Keratinocyte (primary cell): Measurements from ENCODE around the gene AGTRAP. TPM values are rescaled to one million over a fixed set of nuclear protein-coding genes. Genes with fewer than 3 reads are reported as not detected.

Experiments
- DNase-seq: peaks from one replicate; pipeline ENCODE4 v3.0.0-alpha.2; 2011; ENCODE audit warnings: low read depth, missing footprints, low spot score
- FAIRE-seq: peaks from 2 replicates; lab custom pipeline; 2011; peaks lifted over from hg19 to GRCh38; lab: Jason Lieb, UNC
- H2AFZ ChIP-seq: 2 replicates; pipeline ENCODE4 v1.6.0; 2012; ENCODE audit warnings: low read length, control low read depth, inconsistent platforms; ENCODE audit not compliant: control insufficient read depth
- H3K27ac ChIP-seq: 2 replicates; pipeline ENCODE4 v1.5.1; 2011; ENCODE audit warnings: low read length; ENCODE audit not compliant: control insufficient read depth, insufficient read depth
- H3K27me3 ChIP-seq: 3 replicates; pipeline ENCODE4 v1.6.0; 2011; ENCODE audit warnings: low read length; ENCODE audit not compliant: control insufficient read depth, insufficient read depth; ENCODE audit errors: extremely low read depth
- H3K36me3 ChIP-seq, 2 experiments: 2 replicates in 1 of 2; 3 replicates in 1 of 2; pipeline ENCODE4 v1.5.1; 2011; ENCODE audit warnings: low read length in 2 of 2, mild to moderate bottlenecking in 1 of 2; ENCODE audit not compliant: control insufficient read depth in 2 of 2, insufficient read depth in 2 of 2; ENCODE audit errors: extremely low read depth in 1 of 2
- H3K4me1 ChIP-seq: 3 replicates; pipeline ENCODE4 v1.5.1; 2011; ENCODE audit warnings: low read length; ENCODE audit not compliant: control insufficient read depth, insufficient read depth; ENCODE audit errors: extremely low read depth
- H3K4me2 ChIP-seq: 3 replicates; pipeline ENCODE4 v1.6.0; 2011; ENCODE audit warnings: low read depth, low read length; ENCODE audit not compliant: control insufficient read depth, insufficient read depth; ENCODE audit errors: extremely low read depth
- H3K4me3 ChIP-seq, 3 experiments: fragments of 200-600 bp in 1 of 3; sonication (generic) in 1 of 3; 2 replicates in 2 of 3; 3 replicates in 1 of 3; pipeline ENCODE4 v1.5.1; 2011 to 2016; ENCODE audit warnings: low read length in 3 of 3, mild to moderate bottlenecking in 3 of 3, control low read depth in 2 of 3, inconsistent platforms in 1 of 3, low read depth in 1 of 3, mixed read lengths in 1 of 3, mixed run types in 1 of 3, moderate library complexity in 1 of 3; ENCODE audit not compliant: control insufficient read depth in 2 of 3, insufficient read depth in 2 of 3; ENCODE audit errors: extremely low read depth in 1 of 3
- H3K79me2 ChIP-seq: 2 replicates; pipeline ENCODE4 v1.6.0; 2012; ENCODE audit warnings: low read length; ENCODE audit not compliant: control insufficient read depth, insufficient read depth
- H3K9ac ChIP-seq: 3 replicates; pipeline ENCODE4 v1.6.0; 2011; ENCODE audit warnings: low read length; ENCODE audit not compliant: control insufficient read depth, insufficient read depth; ENCODE audit errors: extremely low read depth
- H3K9me1 ChIP-seq: 3 replicates; pipeline ENCODE4 v1.6.0; 2011; ENCODE audit warnings: low read length; ENCODE audit not compliant: control insufficient read depth, insufficient read depth; ENCODE audit errors: extremely low read depth
- H3K9me3 ChIP-seq: 2 replicates; pipeline ENCODE4 v1.5.1; 2012; ENCODE audit warnings: low read depth, low read length; ENCODE audit not compliant: control insufficient read depth
- H4K20me1 ChIP-seq: 3 replicates; pipeline ENCODE4 v1.6.0; 2011; ENCODE audit warnings: low read length; ENCODE audit not compliant: control insufficient read depth, insufficient read depth; ENCODE audit errors: extremely low read depth
- CTCF ChIP-seq, 3 experiments: IDR thresholded peaks in 1 of 3; conservative IDR thresholded peaks in 1 of 3; optimal IDR thresholded peaks in 1 of 3; 2 replicates in 2 of 3; 3 replicates in 1 of 3; pipeline versions ENCODE3 to v1.5.1; 2011; ENCODE audit warnings: low read length in 3 of 3, mild to moderate bottlenecking in 3 of 3, moderate library complexity in 2 of 3, control low read depth in 1 of 3, inconsistent platforms in 1 of 3; ENCODE audit not compliant: insufficient read depth in 2 of 3; ENCODE audit errors: extremely low read depth in 1 of 3
- EZH2 ChIP-seq: IDR thresholded peaks from one replicate; pipeline ENCODE4 v1.6.1; 2012; ENCODE audit warnings: inconsistent platforms, mild to moderate bottlenecking, low read length, moderate library complexity
- dilution Hi-C: fragments of 300-500 bp; cut with MboI; formaldehyde crosslinking; loops from one replicate; pipeline ENCODE4 v1.7.0; 2020; ENCODE audit warnings: low sequenced_read_pairs; ENCODE audit not compliant: extremely low pct_ligation_motif_present
- polyA plus RNA-seq, 5 experiments: library from polyadenylated mRNA; depleted of rRNA in 3 of 5; stranded (reverse) in 3 of 5; stranded (forward) in 1 of 5; unstranded in 1 of 5; fragments of >200 nt; gene quantifications; 1 replicate in 1 of 5; 2 replicates in 3 of 5; 3 replicates in 1 of 5; pipeline versions ENCODE4 v1.2.1 to v1.2.3, GENCODE V29; 2011 to 2012; ENCODE audit warnings: missing spikeins in 2 of 5, low read depth in 1 of 5, low replicate concordance in 1 of 5

AGTRAP gene
- polyA plus RNA-seq, 1 donor (not counting 4 experiments of a cell fraction or from before 2014, with no cell fraction given): 36.7 TPM

GRCh38 chr1:11788549-11789053, 52.7 kb downstream of the AGTRAP start:
- peaks cover 28% of the 10 kb centered on the region for H3K4me1 ChIP-seq
- DNase-seq (no peak), FAIRE-seq (no peak)
- no peaks in the 10 kb centered on the region for H4K20me1 ChIP-seq
- no peak overlapping the region for H3K4me3 ChIP-seq
- no peaks in the 10 kb centered on the region for H3K9me3 ChIP-seq
- no peak overlapping the region for H3K27ac ChIP-seq
- dilution Hi-C loops: no loop called here
- no peak overlapping the region for H3K9ac ChIP-seq
- no peaks in the 10 kb centered on the region for H3K79me2 ChIP-seq
- TF ChIP-seq CTCF (optimal IDR thresholded peaks at IDR 0.05 in 1 of 3, IDR thresholded peaks at IDR 0.05 in 1 of 3, conservative IDR thresholded peaks at IDR 0.05 in 1 of 3; ENCODE audit: extremely low read depth in 1 of 3, insufficient read depth in 2 of 3, low read length in 3 of 3) (no peak), EZH2 (no peak)
- H3K36me3 ChIP-seq: peaks cover 0 to 3% of the 10 kb centered on the region in 2 experiments
- H3K27me3 ChIP-seq: no peaks in the 10 kb centered on the region
- H3K9me1 ChIP-seq: no peaks in the 10 kb centered on the region
- H3K4me2 ChIP-seq: no peak overlapping the region
- no peak overlapping the region for H2AFZ ChIP-seq

- no peaks in the 10 kb centered on the region for H3K9me1 ChIP-seq
- peaks cover 0 to 5% of the 10 kb centered on the region in 2 experiments for H3K36me3 ChIP-seq
These were observed 53.5 kb downstream of the AGTRAP start for GRCh38 chr1:11789126-11790067.

More at GRCh38 chr1:11789126-11790067, 53.5 kb downstream of the AGTRAP start:
- no peak overlapping the region for H3K27ac ChIP-seq
- no peak overlapping the region for H3K9ac ChIP-seq
- H3K9me3 ChIP-seq: no peaks in the 10 kb centered on the region
- no peaks in the 10 kb centered on the region for H3K27me3 ChIP-seq
- H3K79me2 ChIP-seq: no peaks in the 10 kb centered on the region
- H2AFZ ChIP-seq: no peak overlapping the region
- no peak for TF ChIP-seq CTCF (optimal IDR thresholded peaks at IDR 0.05 in 1 of 3, IDR thresholded peaks at IDR 0.05 in 1 of 3, conservative IDR thresholded peaks at IDR 0.05 in 1 of 3; ENCODE audit: extremely low read depth in 1 of 3, insufficient read depth in 2 of 3, low read length in 3 of 3)
- TF ChIP-seq EZH2: no peak
- peaks cover 28% of the 10 kb centered on the region for H3K4me1 ChIP-seq
- DNase-seq: no peak
- H3K4me3 ChIP-seq: no peak overlapping the region
- dilution Hi-C loops: no loop called here
- no peaks in the 10 kb centered on the region for H4K20me1 ChIP-seq
- FAIRE-seq: no peak
- H3K4me2 ChIP-seq: no peak overlapping the region
